ENCODE data around the gene ITPK1.
A peak's percentile ranks its signal among the peaks of the same experiment; 100 is the strongest.

ITPK1 gene

GRCh38 chr14:93153121-93153520 lies 37.4 kb upstream of the ITPK1 start:
- no peak for TF ChIP-seq CTCF (conservative IDR thresholded peaks at IDR 0.05)
- H3K27ac ChIP-seq, result no peak overlapping the region

GRCh38 chr14:93150227-93151208 lies 34.8 kb upstream of the ITPK1 start:
- TF ChIP-seq CTCF (conservative IDR thresholded peaks at IDR 0.05), result no peak
- H3K27ac ChIP-seq, result no peak overlapping the region

GRCh38 chr14:93148979-93149378 lies 33.3 kb upstream of the ITPK1 start:
- no peak for TF ChIP-seq CTCF (conservative IDR thresholded peaks at IDR 0.05)
- H3K27ac ChIP-seq, result no peak overlapping the region

- TF ChIP-seq CTCF (conservative IDR thresholded peaks at IDR 0.05), result no peak
- H3K27ac ChIP-seq, result no peak overlapping the region
Measured at GRCh38 chr14:93146119-93146518, 30.4 kb upstream of the ITPK1 start.

GRCh38 chr14:93142854-93143652 lies 27.3 kb upstream of the ITPK1 start:
- H3K27ac ChIP-seq, result no peak overlapping the region
- TF ChIP-seq CTCF (conservative IDR thresholded peaks at IDR 0.05), result no peak

GRCh38 chr14:93137864-93138263 lies 22.1 kb upstream of the ITPK1 start:
- H3K27ac ChIP-seq, result no peak overlapping the region
- TF ChIP-seq CTCF (conservative IDR thresholded peaks at IDR 0.05), result peak; percentile 49

- peak overlapping the region; percentile 70 for H3K27ac ChIP-seq
Measured at GRCh38 chr14:93136508-93136907, 20.8 kb upstream of the ITPK1 start.
